GM12892 (cell line): Measurements from ENCODE around the gene HMX3.
A peak's percentile ranks its signal among the peaks of the same experiment; 100 is the strongest.

Experiments
- POLR2A ChIP-seq: IDR thresholded peaks from 2 replicates; pipeline ENCODE4 v1.6.1; 2011; ENCODE audit warnings: low read depth, low read length, control low read depth
- POLR2AphosphoS5 ChIP-seq: IDR thresholded peaks from 2 replicates; pipeline ENCODE4 v1.6.1; 2011; ENCODE audit warnings: low read depth, low read length, control low read depth

GRCh38 chr10:123165445-123166072, 29.8 kb downstream of the HMX3 start:
- TF ChIP-seq POLR2A (peak; percentile 60), POLR2AphosphoS5 (peak; percentile 28; the same call in 1 of the 2 replicates)
